Osteoblast (primary cell): Measurements from ENCODE around the gene TMA7. TPM values are rescaled to one million over a fixed set of nuclear protein-coding genes. Genes with fewer than 3 reads are reported as not detected.

Experiments used
- DNase-seq: peaks from one replicate; pipeline ENCODE4 v3.0.0; 2011; ENCODE audit warnings: low spot score, mixed read lengths; ENCODE audit not compliant: insufficient read length; ENCODE audit errors: missing footprints
- H2AFZ ChIP-seq: 2 replicates; pipeline ENCODE4 v1.6.0; 2011; ENCODE audit warnings: mild to moderate bottlenecking, low read length
- H3K27ac ChIP-seq: 2 replicates; pipeline ENCODE4 v1.5.1; 2011; ENCODE audit warnings: mild to moderate bottlenecking, low read depth, low read length, moderate library complexity
- H3K27me3 ChIP-seq: 2 replicates; pipeline ENCODE4 v1.6.0; 2012; ENCODE audit warnings: mild to moderate bottlenecking, control low read depth, inconsistent platforms, low read length, moderate library complexity; ENCODE audit not compliant: insufficient read depth
- H3K36me3 ChIP-seq: 2 replicates; pipeline ENCODE4 v1.5.1; 2011; ENCODE audit warnings: mild to moderate bottlenecking, low read length, control low read depth, moderate library complexity; ENCODE audit not compliant: insufficient read depth
- H3K4me1 ChIP-seq: 2 replicates; pipeline ENCODE4 v1.5.1; 2011; ENCODE audit warnings: mild to moderate bottlenecking, low read length, control low read depth, moderate library complexity; ENCODE audit not compliant: insufficient read depth
- H3K4me2 ChIP-seq: 2 replicates; pipeline ENCODE4 v1.6.0; 2011; ENCODE audit warnings: mild to moderate bottlenecking, low read length; ENCODE audit not compliant: insufficient read depth
- H3K4me3 ChIP-seq: fragments of 200-600 bp; sonication (generic); 3 replicates; pipeline ENCODE4 v1.5.1; 2012; ENCODE audit warnings: mild to moderate bottlenecking, low read length, inconsistent platforms; ENCODE audit not compliant: insufficient read depth
- H3K79me2 ChIP-seq: 2 replicates; pipeline ENCODE4 v1.6.0; 2012; ENCODE audit warnings: mild to moderate bottlenecking, low read length, control low read depth, inconsistent platforms; ENCODE audit not compliant: insufficient read depth
- H3K9me3 ChIP-seq: 2 replicates; pipeline ENCODE4 v1.5.1; 2011; ENCODE audit warnings: low read depth, low read length, control low read depth
- H4K20me1 ChIP-seq: 2 replicates; pipeline ENCODE4 v1.6.0; 2012; ENCODE audit warnings: mild to moderate bottlenecking, low read length, control low read depth; ENCODE audit not compliant: insufficient read depth
- CTCF ChIP-seq: IDR thresholded peaks from 2 replicates; pipeline ENCODE4 v1.5.1; 2011; ENCODE audit warnings: mild to moderate bottlenecking, low read depth, low read length, moderate library complexity; ENCODE audit errors: extremely low read depth
- total RNA-seq: library from RNA; depleted of rRNA; stranded (reverse); fragments of >200 nt; gene quantifications from 2 replicates; pipeline ENCODE4 v1.2.3, GENCODE V29; 2012

TMA7 gene
- total RNA-seq, 1 donor, result 128 TPM

GRCh38 chr3:48428572-48429316 is 11.3 kb upstream of the TMA7 start:
- peaks cover 16% of the 10 kb centered on the region for H3K36me3 ChIP-seq
- H3K4me3 ChIP-seq, result peak overlapping the region; percentile 75
- no peaks in the 10 kb centered on the region for H3K9me3 ChIP-seq
- peak; percentile 93 for DNase-seq
- H3K4me2 ChIP-seq, result peak overlapping the region; percentile 88
- peaks cover 20% of the 10 kb centered on the region for H3K4me1 ChIP-seq
- no peaks in the 10 kb centered on the region for H3K79me2 ChIP-seq
- no peak overlapping the region for H3K27ac ChIP-seq
- H4K20me1 ChIP-seq, result peaks cover 12% of the 10 kb centered on the region
- no peak for TF ChIP-seq CTCF
- H2AFZ ChIP-seq, result no peak overlapping the region
- H3K27me3 ChIP-seq, result peaks cover 12% of the 10 kb centered on the region

GRCh38 chr3:48429317-48429959 is 10.6 kb upstream of the TMA7 start:
- TF ChIP-seq CTCF, result no peak
- H3K4me1 ChIP-seq, result peaks cover 24% of the 10 kb centered on the region
- H4K20me1 ChIP-seq, result peaks cover 12% of the 10 kb centered on the region
- H3K27ac ChIP-seq, result no peak overlapping the region
- H3K9me3 ChIP-seq, result no peaks in the 10 kb centered on the region
- H3K4me3 ChIP-seq, result peak overlapping the region; percentile 75
- peaks cover 12% of the 10 kb centered on the region for H3K27me3 ChIP-seq
- H3K4me2 ChIP-seq, result peak overlapping the region; percentile 88
- no peaks in the 10 kb centered on the region for H3K79me2 ChIP-seq
- H3K36me3 ChIP-seq, result peaks cover 19% of the 10 kb centered on the region
- peak; percentile 95 for DNase-seq
- H2AFZ ChIP-seq, result peak overlapping the region; percentile 62

GRCh38 chr3:48429960-48430707 is 9.9 kb upstream of the TMA7 start, which contains the start of gene PLXNB1:
Gene PLXNB1 (minus strand): TSS chr3:48430086. CDS start chr3:48424611, 5,475 bp downstream.
- H4K20me1 ChIP-seq, result peaks cover 12% of the 10 kb centered on the region
- H3K4me3 ChIP-seq, result peak within 1 kb of the TSS; percentile 75
- no peak within 1 kb of the TSS for H3K27ac ChIP-seq
- H3K36me3 ChIP-seq, result peaks cover 21% of the 10 kb centered on the region
- H2AFZ ChIP-seq, result peak within 1 kb of the TSS; percentile 62
- DNase-seq, result peak; percentile 89
- no peak for TF ChIP-seq CTCF
- H3K79me2 ChIP-seq, result peaks cover 1% of the 10 kb centered on the region
- H3K27me3 ChIP-seq, result peaks cover 12% of the 10 kb centered on the region
- H3K4me1 ChIP-seq, result peaks cover 24% of the 10 kb centered on the region
- H3K9me3 ChIP-seq, result no peaks in the 10 kb centered on the region
- H3K4me2 ChIP-seq, result peak within 1 kb of the TSS; percentile 88

GRCh38 chr3:48430708-48431101 is 9.4 kb upstream of the TMA7 start:
- Histone ChIP-seq H3K4me1 (peaks cover 24% of the 10 kb centered on the region), H3K79me2 (peaks cover 3% of the 10 kb centered on the region), H3K4me3 (no peak overlapping the region), H2AFZ (no peak overlapping the region), H3K27ac (no peak overlapping the region), H4K20me1 (peaks cover 12% of the 10 kb centered on the region), H3K27me3 (peaks cover 12% of the 10 kb centered on the region), H3K4me2 (no peak overlapping the region), H3K36me3 (peaks cover 21% of the 10 kb centered on the region), H3K9me3 (no peaks in the 10 kb centered on the region)
- no peak for TF ChIP-seq CTCF
- peak; percentile 41 for DNase-seq
